ENCODE measurements around the gene TWF1.

TWF1 gene

DNA sequence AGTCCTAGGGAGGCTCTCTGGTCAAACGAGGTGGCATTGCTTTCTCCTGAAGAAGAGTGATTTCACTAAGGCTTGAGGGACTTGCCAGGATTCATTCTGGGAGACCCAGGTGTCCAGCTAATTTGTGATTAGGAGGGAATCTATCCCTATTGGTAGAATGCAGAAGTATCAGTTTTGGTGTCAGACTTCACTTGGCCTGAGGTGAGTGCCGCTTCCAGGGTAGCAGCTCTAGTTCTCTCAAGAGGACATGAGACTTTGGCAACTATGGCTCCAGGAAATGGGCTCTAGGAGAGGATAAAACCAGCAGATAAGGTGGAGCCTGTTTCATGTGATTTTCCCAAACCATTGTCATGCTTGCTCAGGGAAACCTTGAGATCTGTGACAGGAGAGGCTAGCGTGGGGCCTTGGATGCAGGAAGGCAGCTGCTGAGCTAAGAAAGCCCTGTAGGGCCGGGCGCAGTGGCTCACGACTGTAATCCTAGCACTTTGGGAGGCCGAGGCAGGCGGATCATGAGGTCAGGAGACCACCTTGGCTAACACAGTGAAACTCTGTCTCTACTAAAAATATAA is 18.2 kb upstream of the TWF1 start:
- no peak overlapping the region for H3K4me3 ChIP-seq (replicated peaks; ENCODE audit: insufficient read depth, low read length)
- H3K27ac ChIP-seq (replicated peaks), result no peak overlapping the region
- no peak for TF ChIP-seq SPI1 (IDR thresholded peaks at IDR 0.05; ENCODE audit: borderline replicate concordance, low read depth)
- TF ChIP-seq, protein P1, sequence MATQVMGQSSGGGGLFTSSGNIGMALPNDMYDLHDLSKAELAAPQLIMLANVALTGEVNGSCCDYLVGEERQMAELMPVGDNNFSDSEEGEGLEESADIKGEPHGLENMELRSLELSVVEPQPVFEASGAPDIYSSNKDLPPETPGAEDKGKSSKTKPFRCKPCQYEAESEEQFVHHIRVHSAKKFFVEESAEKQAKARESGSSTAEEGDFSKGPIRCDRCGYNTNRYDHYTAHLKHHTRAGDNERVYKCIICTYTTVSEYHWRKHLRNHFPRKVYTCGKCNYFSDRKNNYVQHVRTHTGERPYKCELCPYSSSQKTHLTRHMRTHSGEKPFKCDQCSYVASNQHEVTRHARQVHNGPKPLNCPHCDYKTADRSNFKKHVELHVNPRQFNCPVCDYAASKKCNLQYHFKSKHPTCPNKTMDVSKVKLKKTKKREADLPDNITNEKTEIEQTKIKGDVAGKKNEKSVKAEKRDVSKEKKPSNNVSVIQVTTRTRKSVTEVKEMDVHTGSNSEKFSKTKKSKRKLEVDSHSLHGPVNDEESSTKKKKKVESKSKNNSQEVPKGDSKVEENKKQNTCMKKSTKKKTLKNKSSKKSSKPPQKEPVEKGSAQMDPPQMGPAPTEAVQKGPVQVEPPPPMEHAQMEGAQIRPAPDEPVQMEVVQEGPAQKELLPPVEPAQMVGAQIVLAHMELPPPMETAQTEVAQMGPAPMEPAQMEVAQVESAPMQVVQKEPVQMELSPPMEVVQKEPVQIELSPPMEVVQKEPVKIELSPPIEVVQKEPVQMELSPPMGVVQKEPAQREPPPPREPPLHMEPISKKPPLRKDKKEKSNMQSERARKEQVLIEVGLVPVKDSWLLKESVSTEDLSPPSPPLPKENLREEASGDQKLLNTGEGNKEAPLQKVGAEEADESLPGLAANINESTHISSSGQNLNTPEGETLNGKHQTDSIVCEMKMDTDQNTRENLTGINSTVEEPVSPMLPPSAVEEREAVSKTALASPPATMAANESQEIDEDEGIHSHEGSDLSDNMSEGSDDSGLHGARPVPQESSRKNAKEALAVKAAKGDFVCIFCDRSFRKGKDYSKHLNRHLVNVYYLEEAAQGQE (IDR thresholded peaks at IDR 0.05; ENCODE audit: insufficient replicate concordance, low read depth), result no peak
- TF ChIP-seq GABPA (IDR thresholded peaks at IDR 0.05; ENCODE audit: low read depth), result no peak
- TF ChIP-seq, protein P2, sequence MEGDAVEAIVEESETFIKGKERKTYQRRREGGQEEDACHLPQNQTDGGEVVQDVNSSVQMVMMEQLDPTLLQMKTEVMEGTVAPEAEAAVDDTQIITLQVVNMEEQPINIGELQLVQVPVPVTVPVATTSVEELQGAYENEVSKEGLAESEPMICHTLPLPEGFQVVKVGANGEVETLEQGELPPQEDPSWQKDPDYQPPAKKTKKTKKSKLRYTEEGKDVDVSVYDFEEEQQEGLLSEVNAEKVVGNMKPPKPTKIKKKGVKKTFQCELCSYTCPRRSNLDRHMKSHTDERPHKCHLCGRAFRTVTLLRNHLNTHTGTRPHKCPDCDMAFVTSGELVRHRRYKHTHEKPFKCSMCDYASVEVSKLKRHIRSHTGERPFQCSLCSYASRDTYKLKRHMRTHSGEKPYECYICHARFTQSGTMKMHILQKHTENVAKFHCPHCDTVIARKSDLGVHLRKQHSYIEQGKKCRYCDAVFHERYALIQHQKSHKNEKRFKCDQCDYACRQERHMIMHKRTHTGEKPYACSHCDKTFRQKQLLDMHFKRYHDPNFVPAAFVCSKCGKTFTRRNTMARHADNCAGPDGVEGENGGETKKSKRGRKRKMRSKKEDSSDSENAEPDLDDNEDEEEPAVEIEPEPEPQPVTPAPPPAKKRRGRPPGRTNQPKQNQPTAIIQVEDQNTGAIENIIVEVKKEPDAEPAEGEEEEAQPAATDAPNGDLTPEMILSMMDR (IDR thresholded peaks at IDR 0.05; ENCODE audit: insufficient read depth, low read length), result no peak
- no peak for TF ChIP-seq POLR2AphosphoS5 (IDR thresholded peaks at IDR 0.05; ENCODE audit: low read depth)
- DNase-seq (ENCODE audit: low read depth in 1 of 2, low spot score in 1 of 2), result no peak
- no peaks in the 10 kb centered on the region for H3K27me3 ChIP-seq (ENCODE audit: insufficient read depth, poor library complexity, severe bottlenecking)

DNA sequence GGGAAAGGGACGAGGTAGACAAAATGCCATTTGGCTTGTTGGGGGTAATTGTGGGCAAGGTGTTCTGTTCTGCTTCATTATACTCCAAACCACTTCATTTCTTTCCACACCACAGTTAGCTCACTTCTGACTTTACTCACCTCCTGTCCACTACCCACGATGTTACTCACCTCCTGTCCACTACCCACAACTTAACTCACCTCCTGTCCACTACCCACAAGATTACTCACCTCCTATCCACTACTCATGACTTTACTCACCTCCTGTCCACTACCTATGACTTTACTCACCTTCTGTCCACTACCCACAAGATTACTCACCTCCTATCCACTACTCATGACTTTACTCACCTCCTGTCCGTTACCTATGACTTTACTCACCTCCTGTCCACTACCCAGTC is 10.1 kb upstream of the TWF1 start:
- no peaks in the 10 kb centered on the region for H3K27me3 ChIP-seq (ENCODE audit: insufficient read depth, poor library complexity, severe bottlenecking)
- no peak for DNase-seq (ENCODE audit: low read depth in 1 of 2, low spot score in 1 of 2)
- TF ChIP-seq, protein P1 (IDR thresholded peaks at IDR 0.05; ENCODE audit: insufficient replicate concordance, low read depth), result no peak
- no peak for TF ChIP-seq POLR2AphosphoS5 (IDR thresholded peaks at IDR 0.05; ENCODE audit: low read depth)
- TF ChIP-seq GABPA (IDR thresholded peaks at IDR 0.05; ENCODE audit: low read depth), result no peak
- TF ChIP-seq SPI1 (IDR thresholded peaks at IDR 0.05; ENCODE audit: borderline replicate concordance, low read depth), result no peak
- TF ChIP-seq, protein P2 (IDR thresholded peaks at IDR 0.05; ENCODE audit: insufficient read depth, low read length), result no peak
- no peak overlapping the region for H3K27ac ChIP-seq (replicated peaks)
- no peak overlapping the region for H3K4me3 ChIP-seq (replicated peaks; ENCODE audit: insufficient read depth, low read length)

DNA sequence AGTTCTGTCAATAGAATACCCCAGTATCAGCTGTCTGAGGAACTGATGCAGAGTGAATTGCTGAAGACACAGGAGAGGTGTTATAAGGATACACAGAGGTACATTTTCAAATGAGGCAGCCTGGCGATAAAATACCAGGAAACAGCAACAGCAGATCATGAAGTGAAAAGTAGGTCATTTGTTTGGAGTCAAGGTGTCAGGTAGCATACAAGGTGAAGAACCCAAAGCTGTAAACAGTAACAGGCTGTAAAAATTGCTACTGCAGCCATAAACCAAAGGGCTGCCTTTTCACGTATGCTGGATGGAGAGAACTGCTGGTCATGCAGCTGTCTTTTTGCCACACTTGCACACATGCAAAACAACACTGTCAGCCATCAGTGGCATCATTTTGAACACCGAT is 9.3 kb upstream of the TWF1 start:
- H3K27ac ChIP-seq (replicated peaks), result no peak overlapping the region
- H3K4me3 ChIP-seq (replicated peaks; ENCODE audit: insufficient read depth, low read length), result no peak overlapping the region
- no peaks in the 10 kb centered on the region for H3K27me3 ChIP-seq (ENCODE audit: insufficient read depth, poor library complexity, severe bottlenecking)
- TF ChIP-seq, protein P2 (IDR thresholded peaks at IDR 0.05; ENCODE audit: insufficient read depth, low read length), result no peak
- TF ChIP-seq, protein P1 (IDR thresholded peaks at IDR 0.05; ENCODE audit: insufficient replicate concordance, low read depth), result no peak
- TF ChIP-seq SPI1 (IDR thresholded peaks at IDR 0.05; ENCODE audit: borderline replicate concordance, low read depth) (no peak), GABPA (IDR thresholded peaks at IDR 0.05; ENCODE audit: low read depth) (no peak), POLR2AphosphoS5 (IDR thresholded peaks at IDR 0.05; ENCODE audit: low read depth) (no peak)
- no peak for DNase-seq (ENCODE audit: low read depth in 1 of 2, low spot score in 1 of 2)

Data from HL-60 (cell line).